Left ventricle myocardium inferior (tissue), 1 donor: ENCODE results near the gene TMEM30A. TPM values are rescaled to one million over a fixed set of nuclear protein-coding genes. Genes with fewer than 3 reads are reported as not detected.

Experiments
- DNase-seq: peaks from one replicate; pipeline ENCODE4 v3.0.0-alpha.2; 2020
- H3K27ac ChIP-seq: fragments of 200-600 bp; replicated peaks from 2 replicates; pipeline ENCODE4 v1.8.0; 2021
- H3K27me3 ChIP-seq: fragments of 200-600 bp; 2 replicates; pipeline ENCODE4 v1.8.0; 2021; ENCODE audit warnings: low read depth
- H3K36me3 ChIP-seq: fragments of 200-600 bp; 2 replicates; pipeline ENCODE4 v1.8.0; 2021
- H3K4me1 ChIP-seq: fragments of 200-600 bp; 2 replicates; pipeline ENCODE4 v1.8.0; 2021
- H3K4me3 ChIP-seq: fragments of 200-600 bp; 2 replicates; pipeline ENCODE4 v1.8.0; 2021; ENCODE audit warnings: mild to moderate bottlenecking, moderate library complexity
- H3K9me3 ChIP-seq: fragments of 200-600 bp; replicated peaks from 2 replicates; pipeline ENCODE4 v1.8.0; 2021
- CTCF ChIP-seq: fragments of 200-600 bp; IDR thresholded peaks from 2 replicates; pipeline ENCODE4 v1.8.0; 2021; ENCODE audit warnings: antibody characterized with exemption, mild to moderate bottlenecking, borderline replicate concordance
- intact Hi-C: fragments of 100-400 bp; cut with micrococcal nuclease; formaldehyde crosslinking; loops from one replicate; pipeline ENCODE4 v1.11.0; 2022
- total RNA-seq: library from RNA; stranded (reverse); fragmentation: NEBNext Ultra II Directional; extraction: Animal tissue kit (Norgen Biotek cat#: 25700); gene quantifications from one replicate; pipeline ENCODE4 v1.2.1, GENCODE V29; 2021
- donor health status: DM: no; HTN: yes; CAD: no; lungs with severe emphysema.

The TMEM30A gene
- total RNA-seq, 1 donor from 2014 or later: 52.3 TPM

DNA sequence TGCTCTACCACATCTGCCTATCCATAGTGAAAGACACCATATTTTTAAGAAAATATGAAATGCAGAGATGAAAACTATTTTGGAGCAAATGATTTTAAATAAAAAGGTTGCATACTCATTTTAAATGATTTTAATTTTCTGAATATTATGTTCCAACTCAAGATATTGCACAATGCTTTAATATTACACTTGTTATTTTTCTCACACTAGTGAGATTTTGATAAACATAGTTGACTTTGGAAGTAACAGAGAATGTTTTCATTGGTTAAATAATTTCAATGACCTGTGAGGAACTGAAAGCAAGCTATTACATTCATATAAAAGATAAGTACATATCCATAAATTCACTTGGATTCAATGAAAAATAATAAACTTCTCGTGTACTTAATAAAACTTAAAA lies 7.2 kb upstream of the TMEM30A start:
- peaks cover 19% of the 10 kb centered on the region for H3K36me3 ChIP-seq
- H3K27me3 ChIP-seq: no peaks in the 10 kb centered on the region
- no peak overlapping the region for H3K4me3 ChIP-seq
- peaks cover 31% of the 10 kb centered on the region for H3K4me1 ChIP-seq
- H3K9me3 ChIP-seq: no peaks in the 10 kb centered on the region
- no peak for DNase-seq
- no peak for TF ChIP-seq CTCF
- intact Hi-C loops: no loop called here
- peak overlapping the region; percentile 42 for H3K27ac ChIP-seq

- Histone ChIP-seq H3K4me3 (no peak overlapping the region), H3K27ac (peak overlapping the region; percentile 42), H3K36me3 (peaks cover 19% of the 10 kb centered on the region), H3K4me1 (peaks cover 32% of the 10 kb centered on the region), H3K9me3 (no peaks in the 10 kb centered on the region), H3K27me3 (no peaks in the 10 kb centered on the region)
- intact Hi-C loops: no loop called here
- DNase-seq: no peak
- no peak for TF ChIP-seq CTCF
These were observed 6.7 kb upstream of the TMEM30A start for GRCh38 chr6:75291331-75291730.

DNA sequence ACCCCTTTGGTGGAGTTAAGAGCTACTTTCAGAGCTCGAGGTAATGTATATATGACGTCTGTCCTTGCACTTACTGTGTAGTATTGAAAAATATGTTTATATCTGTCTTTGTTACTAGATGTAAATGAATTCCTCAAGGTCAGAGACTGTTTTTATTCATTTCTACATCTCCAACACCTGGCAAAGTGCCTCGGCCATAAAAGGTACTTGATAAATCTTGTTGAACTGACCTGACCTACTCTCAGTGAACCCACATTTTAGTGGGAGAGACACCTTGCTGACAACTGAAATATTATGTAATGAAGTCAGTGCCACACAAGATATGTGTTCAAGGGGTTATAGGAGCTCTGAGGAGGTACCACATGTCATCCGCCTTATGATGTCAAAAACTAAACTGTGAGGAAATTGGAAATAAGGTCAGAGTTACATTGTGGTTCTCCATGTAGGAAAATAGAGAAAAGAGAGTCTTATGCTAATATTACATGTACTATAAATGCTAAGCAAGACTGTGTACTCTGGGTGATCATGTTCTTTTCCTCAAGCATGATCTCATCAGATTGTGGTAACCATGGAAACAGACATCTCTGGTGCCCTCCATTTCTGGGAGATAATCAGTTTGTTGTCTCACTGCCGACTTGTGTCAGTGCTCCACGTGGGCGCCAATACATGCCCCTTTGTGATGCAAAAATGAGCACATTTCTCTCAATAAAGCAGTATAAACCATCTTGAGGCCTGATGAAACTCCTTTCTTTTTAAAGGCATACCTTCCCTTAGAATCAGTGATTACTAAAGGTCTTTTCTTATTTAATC lies 5.7 kb upstream of the TMEM30A start:
- intact Hi-C loops: no loop called here
- Histone ChIP-seq H3K27me3 (no peaks in the 10 kb centered on the region), H3K36me3 (peaks cover 13% of the 10 kb centered on the region), H3K4me1 (peaks cover 42% of the 10 kb centered on the region), H3K9me3 (no peaks in the 10 kb centered on the region), H3K27ac (peak overlapping the region; percentile 42), H3K4me3 (no peak overlapping the region)
- no peak for TF ChIP-seq CTCF
- DNase-seq: no peak

GRCh38 chr6:75288023-75288422 lies 3.4 kb upstream of the TMEM30A start:
- no peak for TF ChIP-seq CTCF
- no peak for DNase-seq
- no peaks in the 10 kb centered on the region for H3K27me3 ChIP-seq
- H3K4me1 ChIP-seq: peaks cover 58% of the 10 kb centered on the region
- no peak overlapping the region for H3K4me3 ChIP-seq
- no peaks in the 10 kb centered on the region for H3K9me3 ChIP-seq
- H3K27ac ChIP-seq: no peak overlapping the region
- intact Hi-C loops: no loop called here
- H3K36me3 ChIP-seq: peaks cover 10% of the 10 kb centered on the region

GRCh38 chr6:75287424-75287823 lies 2.8 kb upstream of the TMEM30A start:
- peaks cover 58% of the 10 kb centered on the region for H3K4me1 ChIP-seq
- DNase-seq: no peak
- H3K4me3 ChIP-seq: no peak overlapping the region

More at GRCh38 chr6:75287424-75287823, 2.8 kb upstream of the TMEM30A start:
- no peak for TF ChIP-seq CTCF
- intact Hi-C loops: no loop called here
- Histone ChIP-seq H3K27me3 (no peaks in the 10 kb centered on the region), H3K9me3 (no peaks in the 10 kb centered on the region), H3K36me3 (peaks cover 10% of the 10 kb centered on the region), H3K27ac (no peak overlapping the region)
